Activated CD8-positive, alpha-beta memory T cell treated with anti-CD3 and anti-CD28 coated beads for 48 hours (primary cell): ENCODE measurements around the gene MGME1.

Experiments
- DNase-seq, 3 experiments: peaks; one replicate each; pipeline ENCODE4 v3.0.0-alpha.2; 2020; ENCODE audit warnings: low read depth in 2 of 3, low spot score in 2 of 3

The MGME1 gene

GRCh38 chr20:17940224-17940971 lies 28.4 kb upstream of the MGME1 start:
- DNase-seq, result no peak

GRCh38 chr20:17941087-17941825 lies 27.6 kb upstream of the MGME1 start:
- DNase-seq, result no peak

GRCh38 chr20:17941826-17942196 lies 27.0 kb upstream of the MGME1 start:
- no peak for DNase-seq

GRCh38 chr20:17943343-17943742 lies 25.5 kb upstream of the MGME1 start:
- no peak for DNase-seq

- no peak for DNase-seq
Measured at GRCh38 chr20:17944854-17945474, 23.9 kb upstream of the MGME1 start.

- no peak for DNase-seq
Measured at GRCh38 chr20:17946040-17946439, 22.8 kb upstream of the MGME1 start.

GRCh38 chr20:17946572-17947473 lies 22.0 kb upstream of the MGME1 start:
- DNase-seq, result no peak

- no peak for DNase-seq
Measured at GRCh38 chr20:17947474-17947815, 21.4 kb upstream of the MGME1 start.

- DNase-seq, result no peak
Measured at GRCh38 chr20:17948442-17948841, 20.4 kb upstream of the MGME1 start.

- DNase-seq, result no peak
Measured at GRCh38 chr20:17949899-17950298, 18.9 kb upstream of the MGME1 start.

- DNase-seq, result no peak
Measured at GRCh38 chr20:17950670-17951069, 18.1 kb upstream of the MGME1 start.

GRCh38 chr20:17951323-17951722 lies 17.5 kb upstream of the MGME1 start:
- DNase-seq, result no peak

- no peak for DNase-seq
Measured at GRCh38 chr20:17952692-17953684, 15.8 kb upstream of the MGME1 start.

- no peak for DNase-seq
Measured at GRCh38 chr20:17953935-17954334, 14.9 kb upstream of the MGME1 start.

GRCh38 chr20:17955302-17955701 lies 13.5 kb upstream of the MGME1 start:
- no peak for DNase-seq

GRCh38 chr20:17956099-17956685 lies 12.6 kb upstream of the MGME1 start:
- DNase-seq, result no peak

- DNase-seq, result no peak
Measured at GRCh38 chr20:17957505-17958363, 11.1 kb upstream of the MGME1 start.

- no peak for DNase-seq
Measured at GRCh38 chr20:17958373-17959256, 10.2 kb upstream of the MGME1 start.
